SK-N-SH (cell line): Measurements from ENCODE around the gene CHPF2. TPM values are rescaled to one million over a fixed set of nuclear protein-coding genes. Genes with fewer than 3 reads are reported as not detected.

ENCODE experiments used
- CTCF ChIA-PET: fragments of 300-600, 350-600 bp; formaldehyde crosslinking; extraction: SDS; loops from one replicate; lab custom pipeline; 2021; lab: Yijun Ruan, JAX
- POLR2A ChIA-PET: fragments of 350-600 bp; sonication (Branson Sonifier 250); formaldehyde crosslinking; extraction: SDS; loops from one replicate; lab custom pipeline; 2020; ENCODE audit warnings: antibody characterized with exemption, inconsistent platforms; lab: Yijun Ruan, JAX
- DNase-seq: peaks from one replicate; pipeline ENCODE4 v3.0.0; 2012
- H2AFZ ChIP-seq: fragments of 200-600 bp; sonication (generic); 2 replicates; pipeline ENCODE4 v1.8.1; 2016; ENCODE audit warnings: antibody characterized with exemption, mild to moderate bottlenecking, low read depth
- H3F3A ChIP-seq: fragments of 200-600 bp; sonication (generic); replicated peaks from 2 replicates; pipeline ENCODE3; 2016; ENCODE audit warnings: antibody characterized with exemption, mild to moderate bottlenecking; ENCODE audit not compliant: insufficient read depth
- H3K27ac ChIP-seq, 2 experiments: fragments of 200-500 bp in 1 of 2; fragments of 200-600 bp in 1 of 2; sonication (Bioruptor generic) in 1 of 2; sonication (generic), shearing (Covaris generic) in 1 of 2; 2 replicates each; pipeline versions ENCODE4 v1.5.1 to v1.6.1; 2014 to 2016; ENCODE audit warnings: low read depth in 2 of 2, inconsistent platforms in 1 of 2, low read length in 1 of 2, mild to moderate bottlenecking in 1 of 2, mixed read lengths in 1 of 2
- H3K27me3 ChIP-seq: fragments of 200-600 bp; sonication (generic), shearing (Covaris generic); 2 replicates; pipeline ENCODE4 v1.6.1; 2016; ENCODE audit warnings: mixed run types; ENCODE audit not compliant: insufficient read depth
- H3K36me3 ChIP-seq, 2 experiments: fragments of 200-500 bp in 1 of 2; fragments of 200-600 bp in 1 of 2; sonication (Bioruptor generic) in 1 of 2; sonication (generic) in 1 of 2; replicated peaks in 1 of 2; 2 replicates each; pipeline versions ENCODE3 to v1.5.1; 2014 to 2016; ENCODE audit warnings: low read length in 1 of 2, mild to moderate bottlenecking in 1 of 2; ENCODE audit not compliant: insufficient read depth in 2 of 2, control insufficient read depth in 1 of 2
- H3K4me1 ChIP-seq, 2 experiments: fragments of 200-500 bp in 1 of 2; fragments of 200-600 bp in 1 of 2; sonication (Bioruptor generic) in 1 of 2; sonication (generic), shearing (Covaris generic) in 1 of 2; 2 replicates each; pipeline versions ENCODE4 v1.5.1 to v1.6.1; 2014 to 2016; ENCODE audit warnings: low read depth in 1 of 2, low read length in 1 of 2, mixed run types in 1 of 2; ENCODE audit not compliant: insufficient read depth in 2 of 2, control insufficient read depth in 1 of 2
- H3K4me2 ChIP-seq: fragments of 200-600 bp; sonication (generic), shearing (Covaris generic); 2 replicates; pipeline ENCODE4 v1.6.1; 2017; ENCODE audit warnings: mixed run types
- H3K4me3 ChIP-seq, 2 experiments: fragments of 200-500 bp in 1 of 2; fragments of 200-600 bp in 1 of 2; sonication (Bioruptor generic) in 1 of 2; sonication (generic), shearing (Covaris generic) in 1 of 2; 2 replicates each; pipeline versions ENCODE4 v1.5.1 to v1.8.1; 2014 to 2016; ENCODE audit warnings: low read depth in 2 of 2, inconsistent platforms in 1 of 2, low read length in 1 of 2, mild to moderate bottlenecking in 1 of 2, mixed read lengths in 1 of 2, moderate library complexity in 1 of 2
- H3K79me2 ChIP-seq: fragments of 200-600 bp; sonication (generic); 2 replicates; pipeline ENCODE4 v1.8.1; 2017; ENCODE audit warnings: mild to moderate bottlenecking; ENCODE audit not compliant: insufficient read depth
- H3K9ac ChIP-seq: fragments of 200-600 bp; sonication (generic); 2 replicates; pipeline ENCODE4 v1.6.1; 2017; ENCODE audit warnings: mixed run types
- H3K9me2 ChIP-seq: fragments of 200-600 bp; sonication (generic); 2 replicates; pipeline ENCODE4 v1.6.1; 2017; ENCODE audit warnings: mixed run types
- H3K9me3 ChIP-seq: fragments of 200-600 bp; sonication (generic); 2 replicates; pipeline ENCODE4 v1.6.1; 2017; ENCODE audit warnings: mixed run types, mild to moderate bottlenecking, moderate library complexity
- H4K20me1 ChIP-seq: fragments of 200-600 bp; sonication (generic); 2 replicates; pipeline ENCODE4 v1.6.1; 2017; ENCODE audit warnings: mild to moderate bottlenecking, mixed run types; ENCODE audit not compliant: insufficient read depth
- ELF1 ChIP-seq: IDR thresholded peaks from 2 replicates; pipeline ENCODE4 v1.4.0; 2012
- EZH2phosphoT487 ChIP-seq: fragments of 200-600 bp; sonication (generic); IDR thresholded peaks from 2 replicates; pipeline ENCODE4 v1.6.1; 2017; ENCODE audit warnings: low read depth, mixed run types, mild to moderate bottlenecking, antibody characterized with exemption, moderate library complexity, borderline replicate concordance
- FOSL2 ChIP-seq: IDR thresholded peaks from 2 replicates; pipeline ENCODE4 v1.4.0; 2012; ENCODE audit warnings: low read depth, mild to moderate bottlenecking, moderate library complexity, borderline replicate concordance
- FOXJ3 ChIP-seq: sonication (generic); formaldehyde crosslinking; IDR thresholded peaks from 2 replicates; pipeline ENCODE4 v1.5.1; 2020; ENCODE audit warnings: mild to moderate bottlenecking, missing genetic modification reagents
- MAX ChIP-seq: IDR thresholded peaks from 2 replicates; pipeline ENCODE4 v1.4.0; 2012; ENCODE audit warnings: low read depth
- MEF2A ChIP-seq: IDR thresholded peaks from 2 replicates; pipeline ENCODE4 v1.4.0; 2012; ENCODE audit warnings: low read depth, borderline replicate concordance
- MXI1 ChIP-seq: IDR thresholded peaks from 2 replicates; pipeline ENCODE4 v1.6.1; 2012; ENCODE audit warnings: mild to moderate bottlenecking, low read depth, low read length, improper control_type of control experiment
- PBX3 ChIP-seq: IDR thresholded peaks from 2 replicates; pipeline ENCODE4; 2012
- POLR2AphosphoS5 ChIP-seq: IDR thresholded peaks from 2 replicates; pipeline ENCODE4 v1.6.1; 2012; ENCODE audit warnings: low read depth, low read length
- RCOR1 ChIP-seq: fragments of 150-350 bp; IDR thresholded peaks from 2 replicates; pipeline ENCODE4 v1.6.1; 2017; ENCODE audit warnings: antibody characterized with exemption, low read length
- REST ChIP-seq: IDR thresholded peaks from 2 replicates; pipeline ENCODE4 v1.6.1; 2012; ENCODE audit warnings: mild to moderate bottlenecking, low read depth, low read length, moderate library complexity
- RFX5 ChIP-seq: IDR thresholded peaks from 2 replicates; pipeline ENCODE4 v1.6.1; 2012; ENCODE audit warnings: mild to moderate bottlenecking, improper control_type of control experiment, low read length
- SIN3A ChIP-seq: IDR thresholded peaks from 2 replicates; pipeline ENCODE4 v1.6.1; 2012; ENCODE audit warnings: low read depth, mild to moderate bottlenecking, low read length, moderate library complexity, borderline replicate concordance
- SMC3 ChIP-seq: IDR thresholded peaks from 2 replicates; pipeline ENCODE4 v1.6.1; 2012; ENCODE audit warnings: low read depth, low read length, improper control_type of control experiment
- TAF1 ChIP-seq: IDR thresholded peaks from 2 replicates; pipeline ENCODE4 v1.6.1; 2012; ENCODE audit warnings: low read depth, mild to moderate bottlenecking, low read length, moderate library complexity, borderline replicate concordance
- TEAD4 ChIP-seq: IDR thresholded peaks from 2 replicates; pipeline ENCODE4 v1.4.0; 2012; ENCODE audit warnings: mild to moderate bottlenecking, borderline replicate concordance; ENCODE audit not compliant: insufficient read depth
- USF2 ChIP-seq: fragments of 150-350 bp; IDR thresholded peaks from 2 replicates; pipeline ENCODE4 v1.6.1; 2017; ENCODE audit warnings: antibody characterized with exemption, low read length, low read depth, borderline replicate concordance
- YY1 ChIP-seq: IDR thresholded peaks from 2 replicates; pipeline ENCODE4 v1.4.0; 2012; ENCODE audit warnings: low read depth, mild to moderate bottlenecking
- ZBTB33 ChIP-seq: IDR thresholded peaks from 2 replicates; pipeline ENCODE4 v1.4.0; 2012; ENCODE audit warnings: low read depth, borderline replicate concordance
- WGBS: methylation state at CpG from one replicate; pipeline ENCODE4 v1.1.6; 2017; ENCODE audit warnings: low lambda C conversion rate; 5-methylcytosine and 5-hydroxymethylcytosine counted together
- polyA plus RNA-seq, 3 experiments: library from polyadenylated mRNA; depleted of rRNA; stranded (reverse); fragments of >200 nt; gene quantifications; 2 replicates each; pipeline ENCODE4 v1.2.3, GENCODE V29; 2012

Gene CHPF2
- polyA plus RNA-seq, 1 of the 3 experiments (the other 2 are of a cell fraction), result 68.6 TPM

- TF ChIP-seq ELF1, result no peak
- no peak for TF ChIP-seq ZBTB33
- TF ChIP-seq USF2, result no peak
- TF ChIP-seq EZH2phosphoT487, result no peak
- TF ChIP-seq REST, result no peak
- TF ChIP-seq TEAD4, result no peak
- TF ChIP-seq MAX, result no peak
- TF ChIP-seq RFX5, result no peak
- no peak for TF ChIP-seq MEF2A
- no peak for TF ChIP-seq MXI1
- TF ChIP-seq SMC3, result no peak
- TF ChIP-seq POLR2AphosphoS5, result no peak
- TF ChIP-seq FOSL2, result no peak
- TF ChIP-seq YY1, result no peak
- TF ChIP-seq FOXJ3 (CRISPR knock-in tag), result no peak
- TF ChIP-seq RCOR1, result no peak
- TF ChIP-seq TAF1, result no peak
- TF ChIP-seq SIN3A, result no peak
- TF ChIP-seq PBX3, result no peak
- peak overlapping the region in 1 of 2 experiments; percentile 73; a peak in 1 of 4 replicates for H3K27ac ChIP-seq
- ChIA-PET POLR2A (interaction anchor here (1.6 to 2.1 kb wide), 2 partner anchors 14 kb away, joined by 7 read pairs; partner anchors contain the start of gene CHPF2), CTCF (interaction anchor here (0.7 to 6.2 kb wide), 17 partner anchors 10 to 127 kb away, joined by 3 to 122 read pairs (median 4); partner anchors contain the start of gene CHPF2)
- H3K9me2 ChIP-seq, result no peaks in the 10 kb centered on the region
- no peaks in the 10 kb centered on the region for H3K27me3 ChIP-seq
- WGBS, result 78% methylated on average over 4 of the region's 4 CpGs
- peaks cover 18% of the 10 kb centered on the region for H3K79me2 ChIP-seq
- peaks cover 16% of the 10 kb centered on the region for H4K20me1 ChIP-seq
- H3K36me3 ChIP-seq, result peaks cover 0 to 10% of the 10 kb centered on the region in 2 experiments
- peak overlapping the region; percentile 90 for H3K4me2 ChIP-seq
- H3K9ac ChIP-seq, result peak overlapping the region; percentile 83; the same call in 1 of the 2 replicates
- H3F3A ChIP-seq, result peaks cover 33% of the 10 kb centered on the region
- H2AFZ ChIP-seq, result no peak overlapping the region
- peaks cover 45 to 59% of the 10 kb centered on the region in 2 experiments for H3K4me1 ChIP-seq
- DNase-seq, result peak; percentile 42
- H3K9me3 ChIP-seq, result no peaks in the 10 kb centered on the region
- H3K4me3 ChIP-seq, result peak overlapping the region; percentile 63 to 91; a peak in 3 of 4 replicates
Measured at GRCh38 chr7:151246851-151247580, 14.7 kb downstream of the CHPF2 start.
